ENCODE data around the gene AUP1.

AUP1 gene

DNA sequence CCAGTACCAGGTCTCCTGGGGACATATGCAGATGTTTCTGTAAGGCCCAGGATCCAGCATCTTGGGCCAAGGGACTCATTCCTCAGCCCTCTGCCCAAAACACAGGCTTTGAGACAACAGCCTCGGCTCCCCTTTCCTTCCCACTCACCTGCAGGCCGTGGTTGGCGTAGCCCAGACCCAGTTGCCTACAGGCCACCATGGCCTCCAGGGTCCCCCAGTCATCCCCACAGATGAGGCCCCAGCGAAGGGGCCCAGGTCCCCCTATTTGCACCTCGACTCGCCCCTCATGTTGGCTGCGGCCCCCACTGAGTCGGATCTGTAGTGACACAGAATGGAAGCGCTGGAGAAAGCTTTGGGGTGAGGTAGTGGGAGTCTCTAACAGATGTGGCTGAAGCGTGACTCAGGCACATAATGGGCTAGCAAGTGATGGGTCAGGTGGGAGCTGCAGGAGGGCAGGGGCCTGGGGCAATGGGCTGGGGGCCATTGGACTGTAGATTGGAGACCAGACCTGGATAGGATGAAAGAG, 6.0 kb upstream of the AUP1 start:
- DNase-seq = no peak

- DNase-seq = no peak
Measured at GRCh38 chr2:74534411-74534810, 4.9 kb upstream of the AUP1 start.

DNA sequence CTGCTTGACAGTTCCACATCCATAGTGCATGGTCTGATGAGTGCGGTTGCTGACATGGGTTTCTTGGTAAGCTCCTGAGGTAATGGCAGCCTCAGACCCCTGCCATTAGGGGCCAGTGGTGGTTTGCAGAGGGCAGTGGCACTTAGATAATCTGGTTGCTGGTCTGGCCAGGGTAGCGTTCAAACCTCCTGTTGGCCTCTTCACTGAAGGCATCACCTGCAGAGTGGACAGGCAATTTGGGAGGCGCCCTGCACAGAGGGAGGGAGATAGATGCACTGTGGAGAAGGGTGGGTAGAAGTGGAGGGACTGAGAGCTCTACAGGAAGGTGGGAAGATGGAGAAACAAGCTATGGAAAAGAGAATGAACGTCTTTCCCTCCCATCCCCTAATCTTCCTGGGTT, 4.0 kb upstream of the AUP1 start:
- DNase-seq = no peak

- no peak for DNase-seq
Measured at GRCh38 chr2:74532222-74532621, 2.7 kb upstream of the AUP1 start.

DNA sequence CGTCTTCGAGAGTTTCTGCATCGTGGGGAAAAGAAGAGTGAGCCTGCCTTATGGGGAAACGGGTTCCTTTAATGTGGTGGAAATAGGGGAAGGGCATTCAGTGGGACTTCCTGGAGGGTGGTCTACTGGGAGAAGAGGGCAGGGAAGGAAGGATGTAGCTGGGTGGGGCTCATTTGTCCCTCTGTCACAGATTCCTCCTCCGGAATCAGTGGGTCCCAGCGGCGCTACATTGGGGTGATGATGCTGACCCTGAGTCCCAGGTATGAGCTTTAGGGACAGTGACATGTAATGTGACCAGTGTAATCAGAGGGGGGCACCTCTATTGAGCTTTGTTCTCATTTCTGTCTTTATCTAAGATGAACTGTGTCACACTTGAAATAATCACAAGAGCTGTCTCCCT, 2.2 kb upstream of the AUP1 start:
- no peak for DNase-seq

DNA sequence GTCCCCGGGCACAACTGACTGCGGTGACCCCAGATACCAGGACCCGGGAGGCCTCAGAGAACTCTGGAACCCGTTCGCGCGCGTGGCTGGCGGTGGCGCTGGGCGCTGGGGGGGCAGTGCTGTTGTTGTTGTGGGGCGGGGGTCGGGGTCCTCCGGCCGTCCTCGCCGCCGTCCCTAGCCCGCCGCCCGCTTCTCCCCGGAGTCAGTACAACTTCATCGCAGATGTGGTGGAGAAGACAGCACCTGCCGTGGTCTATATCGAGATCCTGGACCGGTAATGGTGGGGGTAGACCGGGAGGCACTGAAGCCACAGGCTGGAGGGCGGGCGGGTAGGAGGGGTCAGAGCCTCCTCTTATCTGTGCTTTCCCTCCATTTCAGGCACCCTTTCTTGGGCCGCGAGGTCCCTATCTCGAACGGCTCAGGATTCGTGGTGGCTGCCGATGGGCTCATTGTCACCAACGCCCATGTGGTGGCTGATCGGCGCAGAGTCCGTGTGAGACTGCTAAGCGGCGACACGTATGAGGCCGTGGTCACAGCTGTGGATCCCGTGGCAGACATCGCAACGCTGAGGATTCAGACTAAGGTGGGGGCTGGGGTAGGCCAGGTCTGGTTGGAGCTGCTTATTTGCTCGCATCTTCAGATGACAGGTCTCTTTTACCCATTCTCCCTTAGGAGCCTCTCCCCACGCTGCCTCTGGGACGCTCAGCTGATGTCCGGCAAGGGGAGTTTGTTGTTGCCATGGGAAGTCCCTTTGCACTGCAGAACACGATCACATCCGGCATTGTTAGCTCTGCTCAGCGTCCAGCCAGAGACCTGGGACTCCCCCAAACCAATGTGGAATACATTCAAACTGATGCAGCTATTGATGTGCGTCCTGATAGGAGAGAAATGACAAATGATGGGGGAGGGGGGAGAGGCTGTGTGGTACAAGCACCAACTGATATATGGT, 1.0 kb upstream of the AUP1 start:
- peak; percentile 25 for DNase-seq

DNA sequence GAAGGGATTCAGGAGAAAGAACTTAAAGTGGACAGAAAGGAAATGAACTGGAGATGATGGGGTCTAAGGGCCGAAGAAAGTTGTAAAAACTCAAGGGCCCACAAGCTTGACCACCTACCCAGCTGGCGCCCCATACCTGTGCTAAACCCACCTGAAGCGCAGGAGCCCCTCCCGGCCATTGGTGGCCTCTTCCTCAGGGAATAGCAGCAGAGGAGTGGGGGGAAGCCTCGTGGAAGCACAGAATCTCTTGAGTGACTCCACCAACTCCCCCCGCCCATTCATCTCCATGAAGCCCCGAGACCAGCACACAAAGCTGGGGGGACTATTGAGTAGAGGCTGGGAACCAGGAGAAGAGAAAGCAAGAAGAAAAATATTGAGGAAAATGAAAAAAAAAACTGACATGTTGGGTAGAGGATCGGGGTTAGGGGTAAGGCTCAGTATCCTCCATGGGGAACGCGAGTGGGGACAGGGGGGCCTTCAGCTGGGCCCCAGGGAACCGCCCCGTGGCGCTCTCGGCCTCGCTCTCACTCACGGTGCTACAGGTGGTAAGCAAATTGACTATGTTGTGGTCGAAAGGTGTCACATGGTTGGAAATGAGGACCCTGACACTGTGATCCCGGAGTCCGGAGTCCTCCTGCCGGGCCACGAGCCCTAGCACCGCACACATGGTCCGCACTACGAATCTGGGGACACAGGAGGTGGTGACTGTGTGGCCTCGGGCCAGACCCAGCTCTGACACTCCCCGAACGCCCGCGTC, 728 bp downstream of the AUP1 start:
- no peak for DNase-seq

DNA sequence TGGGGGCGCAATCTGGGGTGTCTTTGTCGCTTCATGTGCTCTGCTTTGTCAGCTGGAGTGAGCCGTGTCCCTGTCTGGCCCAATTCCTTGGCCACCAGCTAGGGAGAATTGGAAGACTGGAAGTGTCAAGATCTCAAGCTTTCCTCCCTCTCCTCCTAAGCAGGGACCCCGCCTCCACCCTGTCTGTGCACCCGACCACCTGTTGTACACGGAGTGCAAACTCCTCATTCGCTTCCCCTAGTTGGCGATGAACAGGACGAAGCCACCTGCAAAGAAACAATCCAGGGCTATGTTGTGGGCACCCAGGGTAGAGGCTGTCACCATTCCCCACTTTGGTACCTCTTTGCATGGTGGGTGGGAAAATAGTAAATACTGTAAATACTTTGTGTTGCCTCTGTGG, 1.8 kb downstream of the AUP1 start:
- DNase-seq = no peak

DNA sequence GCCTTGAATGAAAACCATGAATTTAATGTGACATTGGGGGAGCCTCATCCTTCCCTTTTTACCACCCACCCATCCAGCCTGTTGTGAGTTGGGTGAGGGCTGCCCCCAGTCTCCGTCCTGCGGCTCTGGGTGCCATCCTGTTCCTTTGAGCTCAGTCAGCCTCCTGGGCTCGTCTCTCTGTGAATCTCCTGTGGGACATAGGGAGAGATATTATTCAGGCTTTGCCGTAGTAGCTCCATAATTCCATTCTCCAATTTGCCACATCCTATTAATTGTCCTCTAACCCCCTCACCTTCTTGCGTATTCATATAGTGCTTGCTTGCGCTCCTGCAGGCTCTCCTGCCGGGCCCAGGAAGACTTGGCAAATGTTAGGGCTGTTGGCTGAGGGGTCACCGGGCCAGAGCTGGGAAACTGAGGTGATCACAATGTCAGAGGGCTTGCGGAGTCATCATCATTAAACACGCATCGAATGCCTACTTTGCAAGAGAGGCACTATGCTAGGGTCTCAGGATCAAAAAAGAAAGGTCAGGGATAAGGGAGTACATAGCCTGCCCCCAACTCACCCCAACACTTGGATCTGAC, 2.8 kb downstream of the AUP1 start:
- DNase-seq = no peak

DNA sequence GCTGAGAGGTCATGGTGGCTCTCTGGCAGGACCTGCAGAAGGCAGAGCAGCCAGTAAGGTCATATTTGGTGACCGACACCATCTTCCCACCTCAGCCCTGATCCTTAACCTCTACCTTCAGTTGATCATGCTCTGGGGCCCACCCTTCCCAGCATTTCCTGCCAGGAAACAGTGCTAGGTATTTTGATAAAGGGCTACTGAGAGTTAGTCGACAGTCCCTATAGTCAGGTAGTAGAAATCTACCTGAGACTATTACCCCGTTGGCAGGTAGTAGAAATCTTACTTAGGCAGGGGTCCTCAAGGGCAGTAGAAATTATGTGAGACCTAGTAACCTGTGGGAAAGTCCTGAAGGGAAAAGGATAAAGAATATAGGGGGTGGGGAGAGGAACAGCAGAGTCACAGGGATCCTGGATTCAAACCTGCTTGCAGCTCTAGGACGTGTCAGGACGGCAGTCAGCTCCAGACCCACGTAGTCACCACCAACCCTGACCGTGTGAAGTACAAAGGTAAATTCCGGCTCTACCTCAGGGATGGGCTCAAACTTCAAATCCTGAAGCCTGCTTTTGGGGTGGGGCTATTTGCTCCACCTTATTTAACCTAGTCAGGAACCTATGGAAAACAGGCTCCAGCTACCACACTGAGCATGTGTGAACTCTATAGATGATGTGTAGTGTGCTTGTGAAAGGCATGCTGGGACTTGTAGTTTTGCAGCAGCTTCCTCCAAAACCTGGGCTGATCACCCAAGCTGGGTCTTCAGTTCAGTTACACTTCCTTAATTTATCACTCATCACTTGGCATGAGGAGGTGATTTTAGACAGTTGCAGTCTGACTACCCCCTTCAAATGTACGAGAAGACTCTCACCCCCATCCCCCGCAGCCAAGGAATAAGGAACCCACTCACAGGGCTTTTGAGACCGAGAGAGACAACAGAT, 3.5 kb downstream of the AUP1 start, which contains the start of gene DQX1:
Gene DQX1 (minus strand): TSS at position 515 of the 932 bp plus-strand sequence. CDS start 502 bp downstream, at position 13.
- DNase-seq = no peak

DNA sequence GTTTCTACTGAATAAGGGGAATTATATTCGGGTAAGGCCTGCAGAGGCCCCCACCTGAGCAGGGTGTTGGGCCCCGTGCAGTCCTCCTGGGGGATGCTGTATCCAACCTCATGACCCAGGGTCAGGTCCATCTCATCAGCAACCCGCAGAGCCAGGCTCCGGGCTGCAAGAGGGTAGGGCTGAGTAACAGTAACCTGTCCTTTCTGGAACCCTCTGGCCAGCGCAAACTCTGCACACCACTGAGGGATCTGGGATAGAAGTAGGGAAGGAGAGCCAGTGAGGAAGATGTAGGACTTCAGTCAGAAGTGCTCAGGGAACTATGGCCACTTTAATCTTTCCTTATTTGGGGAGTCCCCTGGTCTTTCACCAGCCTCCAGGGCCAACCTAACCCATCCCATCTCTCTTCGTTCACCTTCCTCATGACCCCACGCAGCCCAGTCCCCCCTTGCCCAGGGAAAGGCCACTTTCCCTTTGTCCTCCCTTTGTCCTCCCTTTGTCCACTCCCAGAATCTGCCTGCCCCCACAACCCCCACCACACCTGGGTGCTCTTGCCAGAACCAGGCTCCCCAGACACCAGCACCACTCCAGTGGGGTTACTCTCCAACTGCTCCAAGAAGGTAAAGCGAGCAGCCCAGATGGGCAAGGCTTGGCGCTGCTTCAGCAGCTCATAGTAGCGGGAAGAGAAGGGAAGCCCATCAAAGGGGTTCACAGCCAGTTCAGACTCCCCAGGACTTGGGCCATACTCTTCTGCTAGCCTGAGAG, 4.4 kb downstream of the AUP1 start:
- DNase-seq = no peak

DNA sequence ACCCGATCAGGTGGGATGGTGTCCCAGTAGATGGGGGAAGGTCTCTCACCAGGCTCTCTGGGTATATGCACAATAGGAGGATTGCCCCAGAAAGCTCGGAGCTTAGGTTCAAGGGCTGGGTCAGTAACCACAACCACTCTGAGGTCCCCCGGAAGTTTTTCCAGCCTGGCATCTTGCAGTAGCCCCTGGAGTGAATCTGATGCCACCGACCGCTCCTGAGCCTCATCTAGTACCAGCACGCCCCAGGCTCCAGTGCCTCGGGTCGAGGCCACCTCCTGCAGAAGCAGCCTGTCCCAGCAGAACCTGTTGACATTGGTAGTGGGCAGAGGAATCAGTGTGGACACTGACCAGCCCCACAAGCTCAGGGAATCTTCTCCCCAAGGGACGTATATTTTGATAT, 5.5 kb downstream of the AUP1 start:
- no peak for DNase-seq

GRCh38 chr2:74522516-74522915, 7.0 kb downstream of the AUP1 start:
- no peak for DNase-seq

DNA sequence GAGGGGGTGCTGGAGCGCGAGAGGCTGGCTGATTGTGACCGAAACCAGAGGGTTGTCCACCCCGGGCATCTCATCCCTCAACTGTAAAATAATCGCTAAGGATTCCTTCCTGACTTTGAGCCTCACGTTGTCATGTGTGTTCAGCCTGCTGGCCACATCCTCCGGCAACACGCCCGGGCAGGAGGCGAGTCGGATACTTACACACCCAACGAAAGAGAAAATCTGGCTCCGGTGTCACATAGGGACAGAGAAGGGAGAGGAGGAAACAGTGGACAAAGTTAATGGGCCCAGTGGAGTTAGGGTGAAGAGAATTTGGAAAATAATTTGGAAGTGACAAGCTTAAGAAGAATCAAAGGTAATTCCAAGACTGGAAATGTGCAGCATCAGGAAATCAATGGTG, 12.9 kb downstream of the AUP1 start:
- no peak for DNase-seq

- DNase-seq = no peak
Measured at GRCh38 chr2:74515981-74516633, 13.4 kb downstream of the AUP1 start.

DNA sequence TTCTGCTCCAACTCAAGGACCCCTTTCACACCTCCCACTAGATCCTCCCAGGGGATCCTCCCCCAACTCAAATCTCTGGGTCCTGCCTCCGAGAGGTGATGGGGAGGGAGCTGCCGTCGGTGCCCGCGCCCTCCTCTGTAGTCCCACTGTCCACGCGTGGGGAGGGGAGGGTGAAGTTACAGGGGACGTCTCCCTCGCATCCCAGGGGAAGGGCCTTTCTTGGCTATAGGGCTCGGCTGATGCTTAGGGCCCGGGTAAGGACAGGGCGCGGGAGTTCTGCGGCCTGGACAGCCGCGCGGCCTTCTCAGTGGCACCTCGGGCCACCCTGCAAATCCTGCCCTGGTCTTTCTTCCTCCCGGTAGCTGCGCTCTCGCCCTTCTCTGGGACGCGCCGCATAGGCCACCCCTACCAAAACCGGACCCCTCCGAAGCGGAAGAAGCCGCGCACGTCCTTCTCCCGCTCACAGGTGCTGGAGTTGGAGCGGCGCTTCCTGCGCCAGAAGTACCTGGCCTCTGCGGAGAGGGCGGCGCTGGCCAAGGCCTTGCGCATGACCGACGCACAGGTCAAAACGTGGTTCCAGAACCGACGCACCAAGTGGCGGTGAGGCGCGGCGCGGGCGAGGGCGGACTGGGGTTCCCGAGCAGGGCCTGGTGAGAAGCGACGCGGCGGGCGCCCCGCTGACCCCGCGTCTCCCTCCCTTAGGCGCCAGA, 14.1 kb downstream of the AUP1 start:
- no peak for DNase-seq

DNA sequence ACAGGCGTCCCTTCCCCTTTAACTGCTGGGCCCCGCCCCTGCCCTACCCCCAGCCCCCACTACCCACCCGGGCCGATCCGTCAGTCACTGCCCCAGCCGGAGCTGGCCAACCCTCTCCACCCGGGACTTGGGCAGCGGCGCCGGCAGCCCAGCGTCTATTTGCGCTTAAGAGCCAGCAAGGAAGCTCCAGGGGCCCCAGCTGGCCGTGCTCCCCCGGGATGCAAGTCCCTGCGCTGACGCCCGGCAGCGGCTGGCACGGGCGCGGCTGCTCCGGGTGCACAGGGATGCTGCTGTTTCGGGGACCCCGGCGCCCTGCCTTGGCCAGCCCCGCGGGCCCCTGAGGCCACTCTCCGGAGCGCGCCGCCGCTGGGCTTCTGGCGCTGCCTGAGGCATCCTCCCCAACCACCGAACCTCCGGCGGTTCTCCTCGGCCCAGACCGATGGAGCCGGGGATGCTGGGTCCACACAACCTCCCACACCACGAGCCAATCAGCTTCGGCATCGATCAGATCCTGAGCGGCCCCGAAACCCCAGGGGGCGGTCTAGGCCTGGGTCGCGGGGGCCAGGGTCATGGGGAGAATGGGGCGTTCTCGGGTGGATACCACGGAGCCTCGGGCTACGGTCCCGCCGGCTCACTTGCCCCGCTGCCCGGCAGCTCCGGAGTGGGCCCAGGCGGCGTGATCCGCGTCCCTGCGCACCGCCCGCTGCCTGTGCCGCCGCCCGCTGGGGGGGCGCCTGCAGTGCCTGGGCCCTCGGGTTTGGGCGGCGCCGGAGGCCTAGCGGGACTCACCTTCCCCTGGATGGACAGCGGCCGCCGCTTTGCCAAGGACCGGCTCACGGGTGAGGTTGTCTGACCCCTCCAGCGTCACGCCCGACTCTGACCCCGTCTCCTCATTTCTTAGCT, 14.9 kb downstream of the AUP1 start, which contains the start of gene TLX2:
Gene TLX2 (plus strand): TSS at position 83 of the 903 bp plus-strand sequence. CDS start 357 bp downstream, at position 440.
- DNase-seq = no peak

DNA sequence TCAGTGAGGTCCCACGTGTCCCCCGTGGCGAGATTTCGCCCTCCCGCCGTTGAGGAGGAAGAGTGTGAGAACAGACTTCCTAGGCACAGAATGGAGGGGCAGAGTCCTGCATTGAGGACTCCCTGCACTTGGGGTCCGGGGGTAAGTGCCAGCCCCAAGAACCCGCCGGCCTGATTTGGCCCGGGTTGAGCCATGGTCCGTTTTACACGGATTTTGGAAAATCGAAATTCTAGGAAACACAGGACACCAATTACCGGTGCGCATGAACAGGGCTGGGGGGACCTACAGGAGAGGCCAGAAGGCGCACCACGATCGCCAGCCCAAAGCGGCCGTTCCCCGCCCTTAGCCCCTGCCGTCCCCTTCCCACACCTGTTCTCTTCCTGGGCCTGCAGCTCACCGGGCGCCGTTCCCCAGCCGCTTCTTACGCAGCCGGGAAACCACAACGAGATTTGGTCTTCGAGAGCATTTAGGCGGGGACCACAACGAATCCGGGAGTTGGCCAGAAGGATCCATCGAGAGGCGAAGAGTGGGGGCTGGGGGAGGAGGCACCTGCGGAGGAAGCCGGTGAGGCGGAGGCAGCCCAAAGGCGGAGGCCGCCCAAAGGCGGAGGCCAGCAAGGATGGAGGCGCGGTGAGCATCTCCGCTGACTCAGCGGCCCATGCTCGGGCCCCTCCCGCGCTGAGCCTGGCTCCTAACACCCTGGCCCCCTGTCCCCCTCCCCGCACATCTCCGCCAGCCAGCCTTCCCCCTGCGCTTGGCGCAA, 15.7 kb downstream of the AUP1 start:
- no peak for DNase-seq

Measured in COR-L47 (cell line).